Upper lobe of right lung (tissue), 1 donor: ENCODE measurements around the gene SLC10A7. TPM values are rescaled to one million over a fixed set of nuclear protein-coding genes. Genes with fewer than 3 reads are reported as not detected.

Source experiments
- ATAC-seq: fragments of 200-7000 bp; cut with Tn5 transposase; one replicate; pipeline ENCODE4 v1.9.1; 2020; ENCODE audit warnings: mild to moderate bottlenecking, moderate library complexity
- DNase-seq: peaks from one replicate; pipeline ENCODE4 v3.0.0-alpha.2; 2020
- H3K27ac ChIP-seq: fragments of 200-600 bp; one replicate; pipeline ENCODE4 v1.8.0; 2022
- H3K27me3 ChIP-seq: fragments of 200-600 bp; one replicate; pipeline ENCODE4 v1.8.0; 2022; ENCODE audit warnings: mild to moderate bottlenecking
- H3K36me3 ChIP-seq: fragments of 200-600 bp; one replicate; pipeline ENCODE4 v1.8.0; 2022
- H3K4me1 ChIP-seq: fragments of 200-600 bp; one replicate; pipeline ENCODE4 v1.8.0; 2022
- H3K4me3 ChIP-seq: fragments of 200-600 bp; one replicate; pipeline ENCODE4 v1.8.0; 2022; ENCODE audit warnings: mild to moderate bottlenecking
- H3K9me3 ChIP-seq: fragments of 200-600 bp; one replicate; pipeline ENCODE4 v1.8.0; 2022
- CTCF ChIP-seq: fragments of 200-600 bp; IDR thresholded peaks from one replicate; pipeline ENCODE4 v1.8.0; 2022; ENCODE audit warnings: antibody characterized with exemption
- intact Hi-C: fragments of 100-400 bp; cut with DNase I; formaldehyde crosslinking; loops from one replicate; pipeline ENCODE4 v1.11.0; 2022
- total RNA-seq: library from RNA; stranded (reverse); fragmentation: NEBNext Ultra II Directional; extraction: Animal tissue kit (Norgen Biotek cat#: 25700); gene quantifications from one replicate; pipeline ENCODE4 v1.2.1, GENCODE V29; 2021
- donor health status: DM: no; HTN: yes; CAD: no; lungs with severe emphysema.

The SLC10A7 gene
- total RNA-seq, 1 donor from 2014 or later: 19.3 TPM

- no peaks in the 10 kb centered on the region for H3K9me3 ChIP-seq
- ATAC-seq (no peak), DNase-seq (no peak)
- H3K4me1 ChIP-seq: no peaks in the 10 kb centered on the region
- H3K4me3 ChIP-seq: no peak overlapping the region
- TF ChIP-seq CTCF: no peak
- H3K36me3 ChIP-seq: no peaks in the 10 kb centered on the region
- H3K27ac ChIP-seq: no peak overlapping the region
- no peaks in the 10 kb centered on the region for H3K27me3 ChIP-seq
- intact Hi-C loops: no loop called here
Measured at GRCh38 chr4:146453181-146453807, 68.4 kb downstream of the SLC10A7 start.

- no peaks in the 10 kb centered on the region for H3K27me3 ChIP-seq
- no peaks in the 10 kb centered on the region for H3K9me3 ChIP-seq
- H3K4me3 ChIP-seq: no peak overlapping the region
- TF ChIP-seq CTCF: no peak
- intact Hi-C loops: no loop called here
- no peak overlapping the region for H3K27ac ChIP-seq
- DNase-seq: no peak
- no peak for ATAC-seq
- H3K36me3 ChIP-seq: no peaks in the 10 kb centered on the region
- no peaks in the 10 kb centered on the region for H3K4me1 ChIP-seq
Measured at GRCh38 chr4:146450524-146450923, 71.2 kb downstream of the SLC10A7 start.

GRCh38 chr4:146446555-146446954, 75.2 kb downstream of the SLC10A7 start:
- no peaks in the 10 kb centered on the region for H3K27me3 ChIP-seq
- no peaks in the 10 kb centered on the region for H3K4me1 ChIP-seq
- no peaks in the 10 kb centered on the region for H3K36me3 ChIP-seq
- ATAC-seq: no peak
- no peak overlapping the region for H3K4me3 ChIP-seq
- TF ChIP-seq CTCF: no peak
- no peak for DNase-seq
- H3K9me3 ChIP-seq: no peaks in the 10 kb centered on the region
- H3K27ac ChIP-seq: no peak overlapping the region
- intact Hi-C loops: no loop called here

GRCh38 chr4:146445198-146446150, 76.3 kb downstream of the SLC10A7 start:
- no peaks in the 10 kb centered on the region for H3K4me1 ChIP-seq
- no peak overlapping the region for H3K27ac ChIP-seq
- no peaks in the 10 kb centered on the region for H3K36me3 ChIP-seq
- no peaks in the 10 kb centered on the region for H3K27me3 ChIP-seq
- no peaks in the 10 kb centered on the region for H3K9me3 ChIP-seq
- DNase-seq (no peak), ATAC-seq (no peak)
- intact Hi-C loops: no loop called here
- H3K4me3 ChIP-seq: no peak overlapping the region
- no peak for TF ChIP-seq CTCF

- no peak for DNase-seq
- intact Hi-C loops: no loop called here
- TF ChIP-seq CTCF: no peak
- no peak for ATAC-seq
- no peak overlapping the region for H3K27ac ChIP-seq
- H3K4me1 ChIP-seq: no peaks in the 10 kb centered on the region
- no peaks in the 10 kb centered on the region for H3K9me3 ChIP-seq
- H3K27me3 ChIP-seq: no peaks in the 10 kb centered on the region
- no peaks in the 10 kb centered on the region for H3K36me3 ChIP-seq
- H3K4me3 ChIP-seq: no peak overlapping the region
Measured at GRCh38 chr4:146443525-146443924, 78.2 kb downstream of the SLC10A7 start.
